ENCODE measurements around the gene ARID1B.

DNA sequence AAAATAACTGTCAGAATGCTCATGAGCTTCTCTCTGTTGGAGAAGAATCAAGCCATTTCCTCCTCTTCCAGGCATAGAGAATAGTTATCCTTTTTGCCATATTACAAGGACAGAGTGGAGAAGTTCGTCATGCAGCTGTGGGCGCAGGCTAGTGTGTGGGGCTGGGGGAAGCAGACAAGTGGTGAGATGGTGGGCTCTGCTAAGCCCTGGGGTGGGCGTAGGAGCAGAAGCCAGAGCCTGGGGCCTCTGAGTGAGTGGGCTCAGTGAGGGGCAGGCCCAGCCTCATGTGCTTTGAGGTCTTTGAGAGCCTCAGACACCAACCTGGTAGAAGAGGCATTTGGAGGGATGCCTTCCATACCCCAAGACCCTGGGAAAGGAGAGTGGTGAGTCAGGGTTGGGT is 19.4 kb downstream of the ARID1B start:
- TF ChIP-seq POLR2A (IDR thresholded peaks at IDR 0.05): no peak
- TF ChIP-seq CTCF (IDR thresholded peaks at IDR 0.05): no peak
